ENCODE results near the gene ZC3H18.
"Not testable (repeated sequence)": the region's sequence is repeated elsewhere in the genome, so short reads cannot be mapped to it uniquely, and the experiment has no call there.

The ZC3H18 gene

GRCh38 chr16:88662222-88662842 lies 92.1 kb downstream of the ZC3H18 start:
- TF ChIP-seq SP1 (IDR thresholded peaks at IDR 0.05): no peak
- TF ChIP-seq LEF1 (IDR thresholded peaks at IDR 0.05; ENCODE audit: borderline replicate concordance): no peak
- TF ChIP-seq SUZ12 (IDR thresholded peaks at IDR 0.05): no peak
- no peak for TF ChIP-seq HDGF (IDR thresholded peaks at IDR 0.05; ENCODE audit: borderline replicate concordance)
- TF ChIP-seq FOXM1 (IDR thresholded peaks at IDR 0.05; ENCODE audit: borderline replicate concordance): no peak
- TF ChIP-seq FOXA1 (IDR thresholded peaks at IDR 0.05): no peak
- TF ChIP-seq ELF4 (IDR thresholded peaks at IDR 0.05): no peak
- no peak for TF ChIP-seq ZNF384 (IDR thresholded peaks at IDR 0.05)
- TF ChIP-seq ARNT (IDR thresholded peaks at IDR 0.05): no peak
- no peak for TF ChIP-seq NFRKB (IDR thresholded peaks at IDR 0.05)
- TF ChIP-seq PKNOX1 (IDR thresholded peaks at IDR 0.05): no peak
- TF ChIP-seq CTBP1 (IDR thresholded peaks at IDR 0.05; ENCODE audit: borderline replicate concordance): no peak
- TF ChIP-seq BHLHE40 (IDR thresholded peaks at IDR 0.05; ENCODE audit: borderline replicate concordance): no peak
- TF ChIP-seq TARDBP (IDR thresholded peaks at IDR 0.05): no peak
- no peak for TF ChIP-seq L3MBTL2 (conservative IDR thresholded peaks at IDR 0.05)
- TF ChIP-seq FOXK2 (IDR thresholded peaks at IDR 0.05): no peak
- POLR2A ChIA-PET: interaction anchor here (0.8 to 2.8 kb wide), 8 partner anchors 9 to 115 kb away, joined by 3 to 15 read pairs (median 3); partner anchors contain the start of gene ZC3H18
- CTCF ChIA-PET: interaction anchor here (1.0 kb wide), 1 partner anchor 23 kb away, joined by 3 read pairs; no protein-coding TSS in a partner anchor
- no peak for DNase-seq (ENCODE audit: extremely low spot score)

GRCh38 chr16:88662843-88663606 lies 92.8 kb downstream of the ZC3H18 start, which contains the start of gene MVD:
MVD (minus strand) TSS chr16:88663091; CDS start chr16:88663080, 11 bp downstream.
- CTCF ChIA-PET: interaction anchor here (1.0 kb wide), 1 partner anchor 22 kb away, joined by 3 read pairs; no protein-coding TSS in a partner anchor
- DNase-seq (ENCODE audit: extremely low spot score): peak; percentile 99

GRCh38 chr16:88665148-88665547 lies 94.9 kb downstream of the ZC3H18 start:
- TF ChIP-seq ELF4 (IDR thresholded peaks at IDR 0.05) (no peak), ZNF384 (IDR thresholded peaks at IDR 0.05) (no peak), FOXA1 (IDR thresholded peaks at IDR 0.05) (no peak), HDGF (IDR thresholded peaks at IDR 0.05; ENCODE audit: borderline replicate concordance) (no peak), FOXM1 (IDR thresholded peaks at IDR 0.05; ENCODE audit: borderline replicate concordance) (no peak), SUZ12 (IDR thresholded peaks at IDR 0.05) (no peak), ARNT (IDR thresholded peaks at IDR 0.05) (no peak), L3MBTL2 (conservative IDR thresholded peaks at IDR 0.05) (no peak), BHLHE40 (IDR thresholded peaks at IDR 0.05; ENCODE audit: borderline replicate concordance) (no peak), TARDBP (IDR thresholded peaks at IDR 0.05) (no peak), LEF1 (IDR thresholded peaks at IDR 0.05; ENCODE audit: borderline replicate concordance) (no peak), CTBP1 (IDR thresholded peaks at IDR 0.05; ENCODE audit: borderline replicate concordance) (no peak), FOXK2 (IDR thresholded peaks at IDR 0.05) (no peak), NFRKB (IDR thresholded peaks at IDR 0.05) (no peak), SP1 (IDR thresholded peaks at IDR 0.05) (no peak)
- ChIA-PET POLR2A (no interaction called here), CTCF (no interaction called here)
- DNase-seq (ENCODE audit: extremely low spot score): no peak

More at GRCh38 chr16:88662843-88663606, 92.8 kb downstream of the ZC3H18 start, which contains the start of gene MVD:
- TF ChIP-seq L3MBTL2 (conservative IDR thresholded peaks at IDR 0.05) (peak; percentile 58), ARNT (IDR thresholded peaks at IDR 0.05) (no peak)
- POLR2A ChIA-PET: interaction anchor here (0.6 to 2.8 kb wide), 9 partner anchors 8 to 115 kb away, joined by 3 to 15 read pairs (median 3); partner anchors contain the start of gene ZC3H18

GRCh38 chr16:88665570-88665969 lies 95.4 kb downstream of the ZC3H18 start:
- TF ChIP-seq FOXM1 (IDR thresholded peaks at IDR 0.05; ENCODE audit: borderline replicate concordance) (no peak), ZNF384 (IDR thresholded peaks at IDR 0.05) (no peak), L3MBTL2 (conservative IDR thresholded peaks at IDR 0.05) (no peak), HDGF (IDR thresholded peaks at IDR 0.05; ENCODE audit: borderline replicate concordance) (no peak), CTBP1 (IDR thresholded peaks at IDR 0.05; ENCODE audit: borderline replicate concordance) (no peak), FOXA1 (IDR thresholded peaks at IDR 0.05) (no peak), ARNT (IDR thresholded peaks at IDR 0.05) (no peak), ELF4 (IDR thresholded peaks at IDR 0.05) (no peak), SUZ12 (IDR thresholded peaks at IDR 0.05) (no peak), BHLHE40 (IDR thresholded peaks at IDR 0.05; ENCODE audit: borderline replicate concordance) (no peak), NFRKB (IDR thresholded peaks at IDR 0.05) (no peak), LEF1 (IDR thresholded peaks at IDR 0.05; ENCODE audit: borderline replicate concordance) (no peak), TARDBP (IDR thresholded peaks at IDR 0.05) (no peak), PKNOX1 (IDR thresholded peaks at IDR 0.05) (no peak), FOXK2 (IDR thresholded peaks at IDR 0.05) (no peak)
- POLR2A ChIA-PET: no interaction called here
- DNase-seq (ENCODE audit: extremely low spot score): no peak
- CTCF ChIA-PET: no interaction called here

GRCh38 chr16:88667461-88667860 lies 97.3 kb downstream of the ZC3H18 start:
- POLR2A ChIA-PET: no interaction called here
- TF ChIP-seq LEF1 (IDR thresholded peaks at IDR 0.05; ENCODE audit: borderline replicate concordance): no peak
- no peak for TF ChIP-seq ARNT (IDR thresholded peaks at IDR 0.05)
- no peak for TF ChIP-seq SUZ12 (IDR thresholded peaks at IDR 0.05)
- no peak for TF ChIP-seq L3MBTL2 (conservative IDR thresholded peaks at IDR 0.05)
- TF ChIP-seq ELF4 (IDR thresholded peaks at IDR 0.05): no peak
- TF ChIP-seq CTBP1 (IDR thresholded peaks at IDR 0.05; ENCODE audit: borderline replicate concordance): no peak
- no peak for TF ChIP-seq FOXA1 (IDR thresholded peaks at IDR 0.05)
- no peak for TF ChIP-seq HDGF (IDR thresholded peaks at IDR 0.05; ENCODE audit: borderline replicate concordance)
- TF ChIP-seq TARDBP (IDR thresholded peaks at IDR 0.05): no peak
- TF ChIP-seq BHLHE40 (IDR thresholded peaks at IDR 0.05; ENCODE audit: borderline replicate concordance): no peak
- TF ChIP-seq FOXK2 (IDR thresholded peaks at IDR 0.05): no peak
- TF ChIP-seq NFRKB (IDR thresholded peaks at IDR 0.05): no peak
- no peak for TF ChIP-seq ZNF384 (IDR thresholded peaks at IDR 0.05)
- TF ChIP-seq PKNOX1 (IDR thresholded peaks at IDR 0.05): no peak
- no peak for TF ChIP-seq SP1 (IDR thresholded peaks at IDR 0.05)
- no peak for TF ChIP-seq FOXM1 (IDR thresholded peaks at IDR 0.05; ENCODE audit: borderline replicate concordance)
- CTCF ChIA-PET: interaction anchor here (0.6 kb wide), 1 partner anchor 10 kb away, joined by 4 read pairs; no protein-coding TSS in a partner anchor
- no peak for DNase-seq (ENCODE audit: extremely low spot score)

- POLR2A ChIA-PET; DNase-seq (ENCODE audit: extremely low spot score); CTCF ChIA-PET: not testable (repeated sequence)
These were observed 99.3 kb downstream of the ZC3H18 start for GRCh38 chr16:88669493-88669892.

Measured in HEK293T (cell line).